Measurements from ENCODE around the gene KCNT2.

Gene KCNT2

GRCh38 chr1:196193896-196194559 is 414.2 kb downstream of the KCNT2 start:
- in situ Hi-C loops (cut with HindIII; ENCODE audit: low pct_ligation_motif_present, low pct_unique_long_range_greater_than_20kb, low sequenced_read_pairs) = no loop called here
- no peak for DNase-seq

DNA sequence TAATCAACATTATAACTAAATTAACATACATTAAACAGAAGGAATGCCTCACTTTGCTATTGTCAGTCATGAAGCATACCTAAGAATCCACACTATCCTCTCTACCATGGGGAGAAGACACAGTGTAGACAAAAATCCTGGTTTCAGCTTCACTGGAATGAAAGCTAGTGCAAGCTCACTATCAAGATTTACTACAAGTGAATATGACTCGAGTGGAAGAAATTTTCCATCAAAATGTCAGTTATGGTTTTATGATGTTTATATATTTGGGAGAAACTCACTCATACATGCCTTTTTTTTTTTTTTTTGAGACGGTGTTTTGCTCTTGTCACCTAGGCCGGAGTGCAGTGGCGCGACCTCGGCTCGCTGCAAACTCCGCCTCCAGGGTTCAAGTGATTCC is 424.3 kb downstream of the KCNT2 start:
- DNase-seq = no peak
- in situ Hi-C loops (cut with HindIII; ENCODE audit: low pct_ligation_motif_present, low pct_unique_long_range_greater_than_20kb, low sequenced_read_pairs) = no loop called here

DNA sequence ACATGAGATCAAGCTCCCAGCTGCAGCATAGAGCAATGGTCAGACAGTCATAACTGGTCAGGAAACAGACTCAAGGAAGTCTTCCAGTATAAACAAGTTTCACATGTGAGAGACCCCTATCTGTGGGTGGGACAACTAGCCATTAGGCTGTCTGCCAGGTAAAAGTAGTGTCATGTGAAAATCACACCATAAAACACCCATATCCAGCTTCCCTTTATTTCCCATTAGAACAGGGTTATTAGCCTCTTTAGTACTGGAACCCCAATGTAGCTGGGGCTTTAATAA is 426.7 kb downstream of the KCNT2 start:
- in situ Hi-C loops (cut with HindIII; ENCODE audit: low pct_ligation_motif_present, low pct_unique_long_range_greater_than_20kb, low sequenced_read_pairs) = no loop called here
- no peak for DNase-seq

DNA sequence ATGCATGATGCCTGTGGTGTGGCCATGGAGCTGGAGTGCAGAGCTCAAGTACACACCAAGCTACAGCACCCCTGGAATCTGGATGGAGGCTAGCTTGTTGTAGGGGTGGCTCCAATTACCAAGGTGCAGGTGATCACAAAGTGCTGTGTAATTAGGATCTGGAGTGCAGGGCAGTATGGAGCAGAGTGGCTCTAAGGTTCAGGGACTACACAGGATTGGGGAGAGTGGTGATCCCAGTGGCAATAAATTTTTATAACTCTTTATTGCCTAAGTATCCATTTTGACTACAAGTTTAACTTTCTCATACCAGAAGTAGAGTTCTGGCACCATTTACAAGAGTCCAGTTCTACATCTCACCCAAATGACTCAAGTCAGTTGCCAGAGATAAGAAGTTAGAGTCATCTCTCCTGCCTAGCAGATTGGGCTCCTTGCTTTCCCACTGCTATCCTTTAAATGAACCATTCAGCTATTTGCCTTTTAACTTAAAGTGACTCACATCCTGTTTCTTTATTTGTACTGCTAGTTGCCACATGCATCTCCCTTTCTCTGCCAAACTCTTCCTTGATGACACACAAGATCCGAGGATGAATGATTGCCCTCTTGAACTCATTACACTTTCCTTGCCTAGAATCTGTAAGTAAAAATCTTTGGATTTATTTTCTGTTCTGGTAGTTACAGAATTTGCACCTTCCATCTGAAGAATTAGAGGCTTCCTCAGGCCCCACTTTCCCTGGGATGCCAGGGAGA is 427.2 kb downstream of the KCNT2 start:
- in situ Hi-C loops (cut with HindIII; ENCODE audit: low pct_ligation_motif_present, low pct_unique_long_range_greater_than_20kb, low sequenced_read_pairs) = no loop called here
- peak; percentile 78 for DNase-seq

DNA sequence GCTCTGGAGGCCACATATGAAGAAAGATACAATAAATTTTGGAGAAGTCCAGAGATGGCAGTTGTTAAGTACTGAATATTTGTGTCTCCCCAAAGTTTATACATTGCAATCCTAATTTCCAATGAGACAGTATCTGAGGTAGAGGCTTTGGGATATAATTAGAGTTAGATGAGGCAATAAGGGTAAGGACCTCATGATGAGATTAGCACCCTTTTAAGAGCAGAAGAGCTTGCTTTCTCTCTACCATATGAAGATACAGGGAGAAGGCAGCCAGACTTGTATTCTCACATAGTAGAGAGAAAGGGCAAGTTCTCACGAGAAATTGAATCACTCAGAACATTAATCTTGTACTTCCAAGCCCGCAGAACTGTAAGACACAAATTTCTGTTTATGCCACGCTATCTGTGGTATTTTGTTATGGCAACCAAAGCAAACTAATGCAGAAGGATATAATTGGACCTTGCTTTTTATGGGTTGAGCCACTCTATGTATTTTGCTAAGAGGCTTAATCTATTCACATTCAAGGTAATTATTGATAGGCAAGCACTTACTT is 430.1 kb downstream of the KCNT2 start:
- in situ Hi-C loops (cut with HindIII; ENCODE audit: low pct_ligation_motif_present, low pct_unique_long_range_greater_than_20kb, low sequenced_read_pairs) = no loop called here
- DNase-seq = no peak

Data from ACHN (cell line).